ENCODE data around the gene MYO1G. TPM values are rescaled to one million over a fixed set of nuclear protein-coding genes. Genes with fewer than 3 reads are reported as not detected.
A peak's percentile ranks its signal among the peaks of the same experiment; 100 is the strongest.

The MYO1G gene
- polyA plus RNA-seq (2013), result 0.03 TPM in 2 replicates

DNA sequence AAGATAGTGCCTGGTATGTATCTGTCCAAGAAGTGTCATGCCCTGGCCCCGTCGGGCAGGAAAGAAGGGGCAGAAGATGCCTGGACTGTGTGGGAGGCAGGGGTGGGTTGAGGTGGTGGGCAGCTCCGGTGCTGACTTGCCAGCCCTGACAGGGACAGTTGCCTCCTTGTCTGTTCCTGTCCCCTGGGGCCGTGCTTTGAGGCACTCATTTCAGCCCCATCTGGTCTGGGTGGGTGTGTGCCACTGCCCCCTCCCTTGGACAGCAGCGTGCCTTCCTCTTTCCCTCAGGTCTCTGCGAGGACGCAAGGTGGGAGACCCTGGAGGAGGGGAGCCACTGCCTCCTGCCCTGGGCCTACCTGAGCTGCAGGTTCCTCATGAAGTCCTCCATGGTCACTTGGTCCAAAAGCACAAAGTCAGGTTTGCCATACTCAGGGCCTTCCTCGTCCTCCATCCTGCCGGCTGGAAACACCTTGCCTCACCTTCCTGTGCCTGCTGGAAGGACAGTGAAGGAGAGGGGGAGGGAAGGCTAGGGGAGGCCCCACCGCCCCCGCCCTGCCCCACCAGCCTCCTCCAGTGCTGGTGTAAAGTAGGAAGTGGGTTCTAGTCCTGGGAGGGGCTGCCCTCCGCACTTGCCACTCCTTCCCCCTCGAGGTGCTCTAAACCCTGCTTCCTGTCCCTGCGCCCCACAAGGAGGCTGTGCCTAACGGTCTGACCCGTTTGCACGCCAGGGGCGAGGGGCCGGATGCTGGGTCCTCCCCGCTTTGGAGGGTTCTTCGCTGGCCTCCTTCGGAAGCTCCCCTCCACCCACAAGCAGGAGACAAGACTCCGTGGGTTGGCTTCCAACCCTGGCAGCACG is at the start of gene MYO1G:
TSS of gene MYO1G (minus strand) at position 505 of the 856 bp plus-strand sequence. CDS start at position 451, 54 bp downstream.
- DNase-seq, result no peak
- Histone ChIP-seq H3K4me3 (ENCODE audit: low read depth, low read length) (no peak within 1 kb of the TSS), H4K91ac (ENCODE audit: low read depth, low read length) (no peak within 1 kb of the TSS), H3K18ac (ENCODE audit: low read length) (no peak within 1 kb of the TSS), H3K4me1 (ENCODE audit: control insufficient read depth in 1 of 2, insufficient read depth in 2 of 2, low read length in 2 of 2) (peaks cover 2 to 7% of the 10 kb centered on the region in 2 experiments), H3K79me2 (ENCODE audit: control insufficient read depth, insufficient read depth, low read length, poor library complexity) (no peaks in the 10 kb centered on the region), H3K79me1 (ENCODE audit: low read length) (no peaks in the 10 kb centered on the region), H2AFZ (ENCODE audit: insufficient read depth, low read length, poor library complexity) (no peak within 1 kb of the TSS), H2AK5ac (ENCODE audit: low read length) (peak within 1 kb of the TSS; percentile 29), H3K23ac (ENCODE audit: low read length) (no peak within 1 kb of the TSS), H3K27ac (ENCODE audit: low read depth, low read length) (no peak within 1 kb of the TSS), H3K9me3 (ENCODE audit: insufficient read depth, low read depth, low read length) (no peaks in the 10 kb centered on the region), H2BK120ac (ENCODE audit: insufficient read depth, low read length, poor library complexity) (no peak within 1 kb of the TSS), H4K12ac (ENCODE audit: low read depth, low read length) (no peak within 1 kb of the TSS), H3K14ac (ENCODE audit: low read length) (no peak within 1 kb of the TSS), H4K8ac (ENCODE audit: low read depth, low read length) (no peak within 1 kb of the TSS), H3K27me3 (ENCODE audit: insufficient read depth, low read length) (no peaks in the 10 kb centered on the region), H3K9ac (ENCODE audit: low read length) (no peak within 1 kb of the TSS), H3K4me2 (ENCODE audit: low read length) (no peak within 1 kb of the TSS), H2BK12ac (ENCODE audit: low read length) (no peak within 1 kb of the TSS), H2BK5ac (ENCODE audit: low read depth, low read length, poor library complexity) (no peak within 1 kb of the TSS), H3K4ac (ENCODE audit: low read depth, low read length) (no peak within 1 kb of the TSS), H3K36me3 (ENCODE audit: control insufficient read depth in 1 of 2, insufficient read depth in 2 of 2, low read length in 2 of 2) (peaks cover 16 to 21% of the 10 kb centered on the region in 2 experiments)
- no CpG with 5 or more reads among the region's 24 CpGs for WGBS (ENCODE audit: extremely low coverage, insufficient coverage, insufficient read length)

DNA sequence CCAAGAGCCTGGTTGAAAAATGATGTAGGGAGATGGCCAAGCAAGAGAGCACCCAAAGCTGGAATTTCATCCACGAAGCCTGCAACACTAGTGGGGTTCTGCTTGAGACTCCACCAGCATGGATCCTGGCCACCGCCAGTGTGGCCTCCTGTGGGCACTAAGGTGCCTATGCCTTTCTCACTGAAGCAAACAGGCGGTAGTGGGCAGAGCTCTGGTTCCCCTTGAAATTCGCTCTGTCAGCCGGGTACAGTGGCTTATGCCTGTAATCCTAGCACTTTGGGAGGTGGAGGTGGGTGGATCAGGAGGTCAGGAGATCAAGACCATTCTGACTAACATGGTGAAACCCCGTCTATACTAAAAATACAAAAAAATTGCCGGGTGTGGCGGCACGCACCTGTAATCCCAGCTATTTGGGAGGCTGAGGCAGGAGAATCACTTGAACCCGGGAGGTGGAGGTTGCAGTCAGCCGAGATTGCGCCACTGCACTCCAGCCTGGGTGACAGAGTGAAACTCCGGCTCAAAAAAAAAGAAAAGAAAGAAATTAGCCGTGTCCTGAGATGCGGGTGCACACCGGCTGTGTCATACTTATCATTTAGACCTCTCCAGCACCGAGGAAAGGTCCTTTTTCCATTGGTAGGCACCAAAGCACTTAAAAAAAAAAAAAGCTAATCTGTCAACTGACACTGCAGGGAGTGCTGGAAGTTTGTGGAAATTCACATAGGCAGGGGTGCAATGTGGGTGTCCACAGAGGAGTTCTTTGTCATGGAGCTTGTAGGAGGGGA is 49.5 kb upstream of the MYO1G start:
- Histone ChIP-seq H3K79me1 (ENCODE audit: low read length) (peaks cover under 1% of the 10 kb centered on the region), H4K91ac (ENCODE audit: low read depth, low read length) (no peak overlapping the region), H3K4ac (ENCODE audit: low read depth, low read length) (no peak overlapping the region), H2BK12ac (ENCODE audit: low read length) (no peak overlapping the region), H3K27ac (ENCODE audit: low read depth, low read length) (no peak overlapping the region), H3K23ac (ENCODE audit: low read length) (no peak overlapping the region), H3K14ac (ENCODE audit: low read length) (no peak overlapping the region), H2BK120ac (ENCODE audit: insufficient read depth, low read length, poor library complexity) (no peak overlapping the region), H2BK5ac (ENCODE audit: low read depth, low read length, poor library complexity) (no peak overlapping the region), H3K27me3 (ENCODE audit: insufficient read depth, low read length) (no peaks in the 10 kb centered on the region), H3K18ac (ENCODE audit: low read length) (no peak overlapping the region), H3K79me2 (ENCODE audit: control insufficient read depth, insufficient read depth, low read length, poor library complexity) (no peaks in the 10 kb centered on the region), H2AFZ (ENCODE audit: insufficient read depth, low read length, poor library complexity) (no peak overlapping the region), H4K8ac (ENCODE audit: low read depth, low read length) (no peak overlapping the region), H3K4me2 (ENCODE audit: low read length) (no peak overlapping the region), H4K12ac (ENCODE audit: low read depth, low read length) (no peak overlapping the region), H2AK5ac (ENCODE audit: low read length) (no peak overlapping the region), H3K36me3 (ENCODE audit: control insufficient read depth in 1 of 2, insufficient read depth in 2 of 2, low read length in 2 of 2) (peaks cover 6 to 8% of the 10 kb centered on the region in 2 experiments), H3K9ac (ENCODE audit: low read length) (no peak overlapping the region), H3K4me3 (ENCODE audit: low read depth, low read length) (no peak overlapping the region), H3K4me1 (ENCODE audit: control insufficient read depth in 1 of 2, insufficient read depth in 2 of 2, low read length in 2 of 2) (peaks cover 0 to 4% of the 10 kb centered on the region in 2 experiments), H3K9me3 (ENCODE audit: insufficient read depth, low read depth, low read length) (no peaks in the 10 kb centered on the region)
- DNase-seq, result peak in 1 of 2 donors; percentile 13
- WGBS (ENCODE audit: extremely low coverage, insufficient coverage, insufficient read length), result no CpG with 5 or more reads among the region's 17 CpGs

DNA sequence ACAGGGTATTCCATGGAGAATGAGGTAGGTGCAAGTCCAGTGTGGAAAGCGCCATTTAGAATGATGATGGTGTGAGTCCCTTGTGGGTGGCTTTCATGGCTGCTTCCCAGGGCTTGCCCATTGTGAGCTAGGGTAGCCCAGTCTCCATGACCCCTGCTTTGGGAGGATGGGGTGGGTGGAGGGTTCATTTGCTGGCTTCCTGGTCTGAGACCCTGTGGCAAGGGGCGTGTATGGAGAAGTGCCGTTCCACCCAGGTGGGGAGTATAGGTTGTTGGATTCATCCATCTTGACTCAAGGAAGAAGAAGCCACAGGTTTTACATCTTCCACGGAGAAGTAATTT is 48.9 kb upstream of the MYO1G start:
- Histone ChIP-seq H3K9ac (ENCODE audit: low read length) (no peak overlapping the region), H3K4ac (ENCODE audit: low read depth, low read length) (no peak overlapping the region)

DNA sequence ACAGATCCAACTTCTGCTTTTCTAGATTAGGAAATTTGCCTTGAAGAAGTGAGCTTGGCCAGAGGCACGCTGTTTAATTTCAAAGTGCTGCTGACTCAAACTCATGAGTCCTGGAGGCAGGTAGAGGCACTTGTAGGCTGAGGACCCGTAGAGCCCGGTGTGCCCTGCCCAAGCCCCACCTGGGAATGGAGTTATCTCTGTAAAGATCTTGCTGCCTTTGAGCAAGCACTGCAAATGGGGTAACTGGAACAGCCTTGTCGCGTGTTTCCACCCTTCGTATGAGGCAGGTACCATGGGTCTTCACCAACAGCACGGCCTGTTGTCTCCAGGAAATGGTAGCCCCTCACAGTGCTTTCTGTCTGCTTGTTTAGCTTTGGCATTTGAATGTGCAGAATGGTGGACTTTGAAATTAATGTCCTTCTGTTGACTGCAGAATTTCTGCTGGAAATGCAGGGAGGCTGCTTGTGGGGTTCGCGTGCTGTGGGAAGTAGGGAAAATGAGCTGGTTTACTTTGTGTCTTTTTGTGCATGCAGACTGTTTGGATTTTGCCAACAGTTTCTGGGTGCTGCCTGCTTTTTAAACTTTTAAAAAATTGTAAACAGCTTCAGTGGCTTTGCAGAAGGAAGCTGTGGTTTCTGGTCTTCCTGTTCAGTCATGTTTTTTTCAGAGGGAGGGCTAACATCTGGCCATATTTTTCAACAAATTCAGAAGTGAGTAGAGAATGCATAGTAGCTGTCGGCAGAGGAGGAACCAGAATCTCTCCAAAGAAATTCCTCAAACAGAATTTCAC is 48.4 kb upstream of the MYO1G start:
- peaks cover 0 to 1% of the 10 kb centered on the region in 2 experiments for H3K4me1 ChIP-seq (ENCODE audit: control insufficient read depth in 1 of 2, insufficient read depth in 2 of 2, low read length in 2 of 2)
- DNase-seq, result peak; percentile 65 to 72
- no peak overlapping the region for H3K4ac ChIP-seq (ENCODE audit: low read depth, low read length)
- no peak overlapping the region for H4K8ac ChIP-seq (ENCODE audit: low read depth, low read length)
- no peak overlapping the region for H4K12ac ChIP-seq (ENCODE audit: low read depth, low read length)
- no peaks in the 10 kb centered on the region for H3K79me1 ChIP-seq (ENCODE audit: low read length)
- no peak overlapping the region for H3K14ac ChIP-seq (ENCODE audit: low read length)
- H3K36me3 ChIP-seq (ENCODE audit: control insufficient read depth in 1 of 2, insufficient read depth in 2 of 2, low read length in 2 of 2), result peaks cover 6 to 8% of the 10 kb centered on the region in 2 experiments
- no peak overlapping the region for H4K91ac ChIP-seq (ENCODE audit: low read depth, low read length)
- H3K4me3 ChIP-seq (ENCODE audit: low read depth, low read length), result no peak overlapping the region
- no peak overlapping the region for H3K27ac ChIP-seq (ENCODE audit: low read depth, low read length)
- H3K79me2 ChIP-seq (ENCODE audit: control insufficient read depth, insufficient read depth, low read length, poor library complexity), result no peaks in the 10 kb centered on the region
- H3K18ac ChIP-seq (ENCODE audit: low read length), result no peak overlapping the region
- no peak overlapping the region for H3K23ac ChIP-seq (ENCODE audit: low read length)
- no CpG with 5 or more reads among the region's 10 CpGs for WGBS (ENCODE audit: extremely low coverage, insufficient coverage, insufficient read length)
- no peak overlapping the region for H2AFZ ChIP-seq (ENCODE audit: insufficient read depth, low read length, poor library complexity)
- no peak overlapping the region for H2BK5ac ChIP-seq (ENCODE audit: low read depth, low read length, poor library complexity)
- no peak overlapping the region for H2BK120ac ChIP-seq (ENCODE audit: insufficient read depth, low read length, poor library complexity)
- no peak overlapping the region for H2BK12ac ChIP-seq (ENCODE audit: low read length)
- H3K9ac ChIP-seq (ENCODE audit: low read length), result no peak overlapping the region
- H3K27me3 ChIP-seq (ENCODE audit: insufficient read depth, low read length), result no peaks in the 10 kb centered on the region
- no peak overlapping the region for H2AK5ac ChIP-seq (ENCODE audit: low read length)
- no peaks in the 10 kb centered on the region for H3K9me3 ChIP-seq (ENCODE audit: insufficient read depth, low read depth, low read length)
- H3K4me2 ChIP-seq (ENCODE audit: low read length), result no peak overlapping the region

More for the DNA sequence above, 48.9 kb upstream of the MYO1G start:
- no peak overlapping the region for H3K18ac ChIP-seq (ENCODE audit: low read length)
- no peak overlapping the region for H2BK12ac ChIP-seq (ENCODE audit: low read length)
- no peaks in the 10 kb centered on the region for H3K27me3 ChIP-seq (ENCODE audit: insufficient read depth, low read length)
- no CpG with 5 or more reads among the region's 4 CpGs for WGBS (ENCODE audit: extremely low coverage, insufficient coverage, insufficient read length)
- DNase-seq, result no peak
- no peak overlapping the region for H3K4me3 ChIP-seq (ENCODE audit: low read depth, low read length)
- H4K91ac ChIP-seq (ENCODE audit: low read depth, low read length), result no peak overlapping the region
- H3K9me3 ChIP-seq (ENCODE audit: insufficient read depth, low read depth, low read length), result no peaks in the 10 kb centered on the region
- H2BK120ac ChIP-seq (ENCODE audit: insufficient read depth, low read length, poor library complexity), result no peak overlapping the region
- H4K12ac ChIP-seq (ENCODE audit: low read depth, low read length), result no peak overlapping the region
- H3K14ac ChIP-seq (ENCODE audit: low read length), result no peak overlapping the region
- no peak overlapping the region for H2AK5ac ChIP-seq (ENCODE audit: low read length)
- H3K36me3 ChIP-seq (ENCODE audit: control insufficient read depth in 1 of 2, insufficient read depth in 2 of 2, low read length in 2 of 2), result peaks cover 6 to 8% of the 10 kb centered on the region in 2 experiments
- H3K27ac ChIP-seq (ENCODE audit: low read depth, low read length), result no peak overlapping the region
- no peaks in the 10 kb centered on the region for H3K79me1 ChIP-seq (ENCODE audit: low read length)
- no peak overlapping the region for H2BK5ac ChIP-seq (ENCODE audit: low read depth, low read length, poor library complexity)
- no peaks in the 10 kb centered on the region for H3K79me2 ChIP-seq (ENCODE audit: control insufficient read depth, insufficient read depth, low read length, poor library complexity)
- H3K4me1 ChIP-seq (ENCODE audit: control insufficient read depth in 1 of 2, insufficient read depth in 2 of 2, low read length in 2 of 2), result peaks cover 0 to 1% of the 10 kb centered on the region in 2 experiments
- no peak overlapping the region for H3K4me2 ChIP-seq (ENCODE audit: low read length)
- no peak overlapping the region for H2AFZ ChIP-seq (ENCODE audit: insufficient read depth, low read length, poor library complexity)
- H3K23ac ChIP-seq (ENCODE audit: low read length), result no peak overlapping the region
- H4K8ac ChIP-seq (ENCODE audit: low read depth, low read length), result no peak overlapping the region
